Astrocyte (in vitro differentiated cells and primary cell): Measurements from ENCODE around the gene TAP2.

Experiments
- CTCF ChIP-seq: IDR thresholded peaks from 2 replicates; pipeline ENCODE4 v1.5.1; 2011; ENCODE audit warnings: low read depth, mild to moderate bottlenecking, inconsistent platforms, low read length, moderate library complexity; ENCODE audit not compliant: insufficient read depth
- EZH2 ChIP-seq: IDR thresholded peaks from 2 replicates; pipeline ENCODE4 v1.6.1; 2012; ENCODE audit warnings: mild to moderate bottlenecking, low read length, inconsistent platforms; ENCODE audit not compliant: insufficient read depth

DNA sequence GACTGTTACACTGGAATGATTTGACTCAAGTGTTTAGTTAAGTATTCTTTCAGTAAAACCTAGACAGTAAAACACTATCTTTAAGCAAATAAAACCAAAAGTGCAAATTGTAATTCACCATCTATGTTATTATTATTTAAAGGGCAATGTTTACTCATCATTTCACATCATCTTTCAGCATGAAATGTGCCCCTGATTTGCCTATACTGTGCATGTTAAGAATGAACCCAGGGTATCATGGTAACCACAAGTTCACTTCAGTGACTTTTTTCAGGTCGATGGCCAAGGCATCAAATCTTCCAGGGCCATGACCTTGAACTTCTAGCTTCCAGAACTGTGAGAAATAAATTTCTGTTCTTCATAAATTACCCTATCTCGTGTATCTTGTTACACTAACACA, 19.7 kb downstream of the TAP2 start:
- TF ChIP-seq CTCF = no peak
- TF ChIP-seq EZH2 = no peak
